Ectodermal cell (in vitro differentiated cells): ENCODE measurements around the gene ADARB2.

Experiments used
- H3K27ac ChIP-seq: 2 replicates; pipeline ENCODE4 v1.7.0; 2013; ENCODE audit warnings: mild to moderate bottlenecking, low read depth, low read length; ENCODE audit not compliant: insufficient read depth, poor library complexity, severe bottlenecking
- H3K27me3 ChIP-seq: 2 replicates; pipeline ENCODE4 v1.7.0; 2013; ENCODE audit warnings: mild to moderate bottlenecking, low read length; ENCODE audit not compliant: insufficient read depth, control insufficient read depth, poor library complexity, severe bottlenecking
- H3K36me3 ChIP-seq: one replicate; pipeline ENCODE4 v1.7.0; 2013; ENCODE audit warnings: low read length; ENCODE audit not compliant: control insufficient read depth, insufficient read depth
- H3K4me1 ChIP-seq: one replicate; pipeline ENCODE4 v1.7.0; 2013; ENCODE audit warnings: low read length; ENCODE audit not compliant: control insufficient read depth, insufficient read depth
- H3K4me3 ChIP-seq: 2 replicates; pipeline ENCODE4 v1.7.0; 2013; ENCODE audit warnings: low read depth, low read length, control low read depth; ENCODE audit not compliant: insufficient read depth
- H3K9me3 ChIP-seq: 2 replicates; pipeline ENCODE4 v1.7.0; 2013; ENCODE audit warnings: mild to moderate bottlenecking, low read length, moderate library complexity; ENCODE audit not compliant: control insufficient read depth
- WGBS, 2 experiments: methylation state at CpG; one replicate each; pipeline ENCODE4 v1.1.7; 2013; ENCODE audit warnings: missing lambda C conversion rate in 2 of 2; 5-methylcytosine and 5-hydroxymethylcytosine counted together

ADARB2 gene

DNA sequence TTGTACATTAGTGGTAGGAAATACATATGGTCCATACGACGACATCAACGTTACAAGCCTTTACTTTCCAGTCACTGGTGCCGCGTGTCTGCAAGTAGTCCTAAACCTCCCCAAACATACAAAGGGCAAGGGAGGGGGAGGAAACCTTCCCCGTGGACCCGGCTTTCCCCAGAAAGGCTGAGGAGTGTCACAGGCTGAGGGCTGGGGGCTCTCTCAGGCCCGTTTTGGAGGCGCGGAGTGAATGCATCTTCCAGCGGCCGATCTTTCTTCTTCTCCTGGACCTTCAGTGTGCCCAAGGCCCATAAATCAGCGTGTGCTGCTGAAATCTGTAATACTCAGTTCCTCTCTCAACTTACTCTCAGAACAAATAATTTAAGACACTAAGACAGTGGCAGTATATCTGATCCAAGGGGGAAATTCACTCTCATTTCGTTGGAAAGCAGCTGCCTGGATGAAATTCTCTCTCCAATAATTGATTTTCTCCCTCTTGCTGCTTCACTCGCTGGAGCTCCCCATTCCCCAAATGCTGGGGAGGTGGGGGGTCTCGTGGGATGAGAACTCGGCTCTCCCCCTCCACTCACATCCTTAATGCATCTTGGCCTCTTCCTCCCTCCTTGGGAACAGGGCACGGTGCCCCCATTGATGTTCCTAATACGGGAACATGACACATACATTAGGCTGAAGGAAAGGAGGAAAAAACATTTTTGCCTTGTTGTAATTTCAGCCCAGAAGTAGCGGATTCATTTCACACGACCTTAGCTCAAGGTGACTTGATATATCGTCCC, 126.1 kb downstream of the ADARB2 start:
- WGBS, 2 experiments = 81 to 88% methylated on average over 22 of the region's 22 CpGs
- Histone ChIP-seq H3K4me1 (peaks cover 34% of the 10 kb centered on the region), H3K4me3 (no peak overlapping the region)

DNA sequence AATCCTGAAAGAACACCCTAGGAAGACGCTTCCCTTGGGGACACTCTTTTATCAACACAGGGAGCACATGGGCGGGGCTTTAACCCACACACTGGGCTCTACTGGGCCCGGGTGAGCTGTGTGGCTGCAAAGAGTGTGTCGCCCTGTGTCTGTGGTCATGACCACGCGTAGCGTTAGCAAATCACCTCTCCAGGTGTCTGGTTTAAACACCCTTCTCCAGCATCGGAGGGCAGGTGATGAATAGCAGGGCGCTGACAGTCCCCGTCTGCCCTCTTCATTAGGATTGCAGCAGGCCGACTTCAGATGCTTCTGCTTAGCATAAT, 127.7 kb downstream of the ADARB2 start:
- Histone ChIP-seq H3K4me1 (peaks cover 34% of the 10 kb centered on the region), H3K27ac (no peak overlapping the region), H3K36me3 (no peaks in the 10 kb centered on the region), H3K27me3 (peaks cover 4% of the 10 kb centered on the region), H3K4me3 (no peak overlapping the region), H3K9me3 (no peaks in the 10 kb centered on the region)
- 79 to 82% methylated on average over 11 of the region's 11 CpGs for WGBS, 2 experiments

More for the DNA sequence above, 126.1 kb downstream of the ADARB2 start:
- Histone ChIP-seq H3K27ac (no peak overlapping the region), H3K9me3 (no peaks in the 10 kb centered on the region), H3K27me3 (peaks cover 4% of the 10 kb centered on the region), H3K36me3 (no peaks in the 10 kb centered on the region)

DNA sequence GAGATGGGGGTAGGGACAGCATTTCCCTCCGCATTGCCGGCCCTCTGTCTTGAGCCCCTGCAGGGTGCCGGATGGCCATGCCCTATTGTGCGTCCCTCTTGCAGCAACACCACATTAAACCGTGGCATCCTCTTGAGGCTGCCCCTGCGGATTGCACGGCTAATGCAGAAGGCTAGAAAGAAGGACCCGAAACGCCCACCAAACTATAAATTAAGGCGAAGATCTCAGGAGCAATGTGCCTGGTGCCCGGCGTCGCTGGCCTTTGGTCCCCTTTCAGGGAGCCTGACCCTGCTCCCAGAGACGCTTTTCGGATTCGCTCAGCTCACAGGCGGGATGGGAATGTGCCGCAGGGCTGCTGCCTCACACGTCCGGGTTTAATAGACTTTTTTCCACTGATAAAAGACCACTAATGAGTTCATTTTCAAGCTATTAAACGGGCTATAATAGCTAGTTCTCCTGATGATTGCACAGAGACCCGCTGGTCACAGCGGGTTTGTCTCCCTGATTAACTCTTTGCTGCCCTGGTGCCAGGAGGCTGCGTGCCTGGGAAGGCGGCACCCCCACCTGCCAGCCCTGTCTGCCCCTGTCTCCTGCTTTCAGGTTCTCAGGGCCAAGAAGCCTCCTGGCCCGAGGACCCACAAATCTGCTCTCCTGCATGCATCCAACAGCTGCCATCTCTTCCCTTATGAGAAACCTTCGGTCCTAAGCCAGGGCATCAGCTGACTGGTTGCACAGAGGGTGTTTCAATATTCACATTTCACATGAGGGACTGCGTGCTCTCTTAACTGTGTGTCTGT, 128.3 kb downstream of the ADARB2 start:
- Histone ChIP-seq H3K36me3 (no peaks in the 10 kb centered on the region), H3K4me1 (peaks cover 34% of the 10 kb centered on the region), H3K4me3 (peak overlapping the region; percentile 1), H3K27me3 (peaks cover 4% of the 10 kb centered on the region), H3K27ac (peak overlapping the region; percentile 26), H3K9me3 (no peaks in the 10 kb centered on the region)
- 15 to 16% methylated on average over 28 of the region's 28 CpGs for WGBS, 2 experiments

DNA sequence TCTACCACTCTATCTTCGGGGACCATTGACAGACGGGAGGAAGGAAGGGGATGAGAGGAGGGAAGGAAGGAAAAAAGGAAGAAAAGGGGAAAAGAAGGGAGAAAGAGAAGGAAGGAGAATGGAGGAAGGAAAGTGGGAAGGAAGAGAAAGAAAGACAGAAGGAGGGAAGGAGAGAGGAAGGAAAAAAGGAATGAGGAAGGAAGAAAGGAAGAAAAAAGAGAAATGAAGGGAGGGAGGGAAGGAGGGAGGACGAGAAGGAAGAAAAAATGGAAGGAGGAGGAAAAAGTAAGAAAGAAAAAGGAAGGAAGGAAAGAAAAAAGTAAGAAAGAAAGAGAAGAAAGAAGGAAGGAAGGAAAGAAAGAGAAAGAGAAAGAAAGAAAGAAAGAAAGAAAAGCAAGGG, 128.9 kb downstream of the ADARB2 start:
- 79% methylated on average over 3 of the region's 3 CpGs for WGBS, 2 experiments
- H3K27ac ChIP-seq = no peak overlapping the region

GRCh38 chr10:1607466-1607865, 129.9 kb downstream of the ADARB2 start:
- H3K27ac ChIP-seq = no peak overlapping the region
- H3K27me3 ChIP-seq = peaks cover 4% of the 10 kb centered on the region
- 95% methylated on average over 14 of the region's 14 CpGs for WGBS, 2 experiments
- no peaks in the 10 kb centered on the region for H3K36me3 ChIP-seq
- H3K9me3 ChIP-seq = no peaks in the 10 kb centered on the region
- H3K4me1 ChIP-seq = peaks cover 30% of the 10 kb centered on the region
- no peak overlapping the region for H3K4me3 ChIP-seq

More for the DNA sequence above, 128.9 kb downstream of the ADARB2 start:
- Histone ChIP-seq H3K4me3 (peak overlapping the region; percentile 1), H3K4me1 (peaks cover 34% of the 10 kb centered on the region), H3K9me3 (no peaks in the 10 kb centered on the region), H3K27me3 (peaks cover 4% of the 10 kb centered on the region), H3K36me3 (no peaks in the 10 kb centered on the region)

DNA sequence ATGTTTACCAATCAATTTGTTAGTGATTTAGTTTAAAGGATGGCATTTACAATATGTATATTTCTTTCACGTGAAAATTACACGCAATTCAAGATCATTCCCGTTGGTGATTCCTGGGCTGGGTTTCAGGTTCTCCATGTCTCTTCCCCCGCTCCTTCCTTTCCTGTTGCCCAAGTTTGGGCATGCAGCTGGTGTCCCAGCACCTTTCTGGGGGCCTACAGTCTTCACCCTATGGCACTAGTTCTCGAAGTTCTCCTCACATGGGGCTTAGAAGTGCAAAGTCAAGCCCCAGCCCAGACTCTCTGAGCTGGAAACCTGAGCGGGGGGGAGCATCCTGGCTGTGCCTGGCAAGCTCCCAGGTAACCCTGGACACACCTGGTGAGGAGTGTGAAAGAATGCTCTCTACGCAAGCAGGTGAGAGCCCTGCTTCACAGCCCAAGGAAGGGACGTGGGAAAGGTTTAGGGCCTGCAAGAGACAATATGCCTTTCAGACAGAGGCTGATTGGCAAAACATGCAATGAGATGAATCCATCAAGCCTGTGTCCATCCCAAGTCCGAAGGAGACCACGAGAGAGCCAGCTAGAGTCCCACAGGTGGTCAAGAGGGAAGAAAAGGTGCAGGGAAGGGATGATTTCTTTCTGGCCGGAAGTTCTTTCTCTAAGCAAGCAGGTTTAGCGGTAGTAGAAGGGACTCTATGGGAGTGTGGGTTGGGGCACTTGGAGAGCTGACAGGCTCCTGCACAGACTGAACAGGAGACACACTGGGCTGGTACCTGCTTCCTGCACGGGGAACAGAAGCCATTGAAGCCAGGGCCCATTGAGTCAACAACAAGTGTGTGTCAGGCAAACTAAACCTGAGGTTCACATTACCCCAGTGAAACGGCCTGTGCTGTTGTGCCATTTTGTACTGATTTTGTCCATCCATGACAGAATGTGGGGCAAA, 131.1 kb downstream of the ADARB2 start:
- H3K4me3 ChIP-seq = no peak overlapping the region
- no peaks in the 10 kb centered on the region for H3K36me3 ChIP-seq
- H3K27me3 ChIP-seq = no peaks in the 10 kb centered on the region
- H3K9me3 ChIP-seq = no peaks in the 10 kb centered on the region
- peaks cover 19% of the 10 kb centered on the region for H3K4me1 ChIP-seq
- WGBS, 2 experiments = 87 to 88% methylated on average over 14 of the region's 14 CpGs
- no peak overlapping the region for H3K27ac ChIP-seq

- Histone ChIP-seq H3K27ac (no peak overlapping the region), H3K36me3 (no peaks in the 10 kb centered on the region), H3K27me3 (no peaks in the 10 kb centered on the region), H3K4me3 (no peak overlapping the region), H3K9me3 (no peaks in the 10 kb centered on the region), H3K4me1 (peaks cover 19% of the 10 kb centered on the region)
- 92 to 95% methylated on average over 5 of the region's 5 CpGs for WGBS, 2 experiments
These were observed 132.2 kb downstream of the ADARB2 start for GRCh38 chr10:1605121-1605520.

- 79% methylated on average over 5 to 7 of the region's 7 CpGs for WGBS, 2 experiments
- H3K27ac ChIP-seq = no peak overlapping the region
- H3K4me1 ChIP-seq = peaks cover 16% of the 10 kb centered on the region
These were observed 133.1 kb downstream of the ADARB2 start for GRCh38 chr10:1604246-1604645.

GRCh38 chr10:1603181-1603580, 134.1 kb downstream of the ADARB2 start:
- Histone ChIP-seq H3K27ac (no peak overlapping the region), H3K36me3 (no peaks in the 10 kb centered on the region), H3K27me3 (no peaks in the 10 kb centered on the region), H3K4me3 (no peak overlapping the region), H3K9me3 (no peaks in the 10 kb centered on the region), H3K4me1 (peaks cover 5% of the 10 kb centered on the region)
- WGBS, 2 experiments = 82% methylated on average over 15 of the region's 15 CpGs

More at GRCh38 chr10:1604246-1604645, 133.1 kb downstream of the ADARB2 start:
- no peak overlapping the region for H3K4me3 ChIP-seq
- no peaks in the 10 kb centered on the region for H3K36me3 ChIP-seq
- H3K27me3 ChIP-seq = no peaks in the 10 kb centered on the region
- H3K9me3 ChIP-seq = no peaks in the 10 kb centered on the region
